Trophoblast cell (in vitro differentiated cells and primary cell): Measurements from ENCODE around the gene BARX1.

Experiments
- DNase-seq, 2 donors: peaks; one replicate each; pipeline ENCODE4 v3.0.0-alpha.2; 2016
- H2AFZ ChIP-seq: 2 replicates; pipeline ENCODE4 v1.6.1; 2013; ENCODE audit warnings: low read length, moderate library complexity, mild to moderate bottlenecking; ENCODE audit not compliant: insufficient read depth, poor library complexity
- H2AK5ac ChIP-seq: 2 replicates; pipeline ENCODE4 v1.6.1; 2013; ENCODE audit warnings: mild to moderate bottlenecking, low read length
- H2BK120ac ChIP-seq: 2 replicates; pipeline ENCODE4 v1.6.1; 2013; ENCODE audit warnings: low read length, mild to moderate bottlenecking, moderate library complexity; ENCODE audit not compliant: insufficient read depth, poor library complexity
- H2BK12ac ChIP-seq: 2 replicates; pipeline ENCODE4 v1.6.1; 2013; ENCODE audit warnings: mild to moderate bottlenecking, low read length, moderate library complexity
- H2BK5ac ChIP-seq: 2 replicates; pipeline ENCODE4 v1.6.1; 2013; ENCODE audit warnings: low read length, low read depth, moderate library complexity, mild to moderate bottlenecking; ENCODE audit not compliant: poor library complexity
- H3K14ac ChIP-seq: 2 replicates; pipeline ENCODE4 v1.6.1; 2013; ENCODE audit warnings: mild to moderate bottlenecking, low read length
- H3K18ac ChIP-seq: 2 replicates; pipeline ENCODE4 v1.6.1; 2013; ENCODE audit warnings: mild to moderate bottlenecking, low read length
- H3K23ac ChIP-seq: 2 replicates; pipeline ENCODE4 v1.6.1; 2013; ENCODE audit warnings: low read length
- H3K27ac ChIP-seq: 2 replicates; pipeline ENCODE4 v1.5.1; 2013; ENCODE audit warnings: low read depth, mild to moderate bottlenecking, inconsistent platforms, low read length, moderate library complexity
- H3K27me3 ChIP-seq: 2 replicates; pipeline ENCODE4 v1.6.1; 2013; ENCODE audit warnings: inconsistent platforms, mild to moderate bottlenecking, low read length, moderate library complexity; ENCODE audit not compliant: insufficient read depth
- H3K36me3 ChIP-seq, 2 experiments: 1 replicate in 1 of 2; 2 replicates in 1 of 2; pipeline ENCODE4 v1.6.1; 2013; ENCODE audit warnings: low read length in 2 of 2, mild to moderate bottlenecking in 2 of 2, moderate library complexity in 1 of 2; ENCODE audit not compliant: insufficient read depth in 2 of 2, control insufficient read depth in 1 of 2
- H3K4ac ChIP-seq: 2 replicates; pipeline ENCODE4 v1.6.1; 2013; ENCODE audit warnings: low read depth, mild to moderate bottlenecking, low read length, moderate library complexity
- H3K4me1 ChIP-seq, 2 experiments: 1 replicate in 1 of 2; 2 replicates in 1 of 2; pipeline ENCODE4 v1.6.1; 2013; ENCODE audit warnings: low read length in 2 of 2, mild to moderate bottlenecking in 2 of 2, moderate library complexity in 1 of 2; ENCODE audit not compliant: insufficient read depth in 2 of 2, control insufficient read depth in 1 of 2
- H3K4me2 ChIP-seq: 2 replicates; pipeline ENCODE4 v1.6.1; 2013; ENCODE audit warnings: inconsistent platforms, mild to moderate bottlenecking, low read length, moderate library complexity
- H3K4me3 ChIP-seq: 2 replicates; pipeline ENCODE4 v1.5.1; 2013; ENCODE audit warnings: mild to moderate bottlenecking, low read depth, low read length, inconsistent platforms
- H3K79me1 ChIP-seq: one replicate; pipeline ENCODE4 v1.6.1; 2013; ENCODE audit warnings: low read length
- H3K79me2 ChIP-seq: 2 replicates; pipeline ENCODE4 v1.6.1; 2013; ENCODE audit warnings: low read length, mild to moderate bottlenecking; ENCODE audit not compliant: control insufficient read depth, insufficient read depth, poor library complexity
- H3K9ac ChIP-seq: 2 replicates; pipeline ENCODE4 v1.6.1; 2013; ENCODE audit warnings: mild to moderate bottlenecking, low read length
- H3K9me3 ChIP-seq: 2 replicates; pipeline ENCODE4 v1.6.1; 2013; ENCODE audit warnings: low read depth, mild to moderate bottlenecking, control low read depth, inconsistent platforms, low read length; ENCODE audit not compliant: insufficient read depth
- H4K12ac ChIP-seq: 2 replicates; pipeline ENCODE4 v1.6.1; 2013; ENCODE audit warnings: low read depth, mild to moderate bottlenecking, low read length, moderate library complexity
- H4K8ac ChIP-seq: 2 replicates; pipeline ENCODE4 v1.6.1; 2013; ENCODE audit warnings: low read depth, mild to moderate bottlenecking, low read length, moderate library complexity
- H4K91ac ChIP-seq: one replicate; pipeline ENCODE4 v1.6.1; 2013; ENCODE audit warnings: low read depth, mild to moderate bottlenecking, low read length, moderate library complexity
- WGBS: extraction: QIAGEN DNeasy Blood & Tissue Kit; methylation state at CpG from one replicate; pipeline ENCODE4 v1.1.7; 2013; ENCODE audit warnings: missing lambda C conversion rate; ENCODE audit not compliant: insufficient read length, insufficient coverage; ENCODE audit errors: extremely low coverage; 5-methylcytosine and 5-hydroxymethylcytosine counted together

The BARX1 gene

DNA sequence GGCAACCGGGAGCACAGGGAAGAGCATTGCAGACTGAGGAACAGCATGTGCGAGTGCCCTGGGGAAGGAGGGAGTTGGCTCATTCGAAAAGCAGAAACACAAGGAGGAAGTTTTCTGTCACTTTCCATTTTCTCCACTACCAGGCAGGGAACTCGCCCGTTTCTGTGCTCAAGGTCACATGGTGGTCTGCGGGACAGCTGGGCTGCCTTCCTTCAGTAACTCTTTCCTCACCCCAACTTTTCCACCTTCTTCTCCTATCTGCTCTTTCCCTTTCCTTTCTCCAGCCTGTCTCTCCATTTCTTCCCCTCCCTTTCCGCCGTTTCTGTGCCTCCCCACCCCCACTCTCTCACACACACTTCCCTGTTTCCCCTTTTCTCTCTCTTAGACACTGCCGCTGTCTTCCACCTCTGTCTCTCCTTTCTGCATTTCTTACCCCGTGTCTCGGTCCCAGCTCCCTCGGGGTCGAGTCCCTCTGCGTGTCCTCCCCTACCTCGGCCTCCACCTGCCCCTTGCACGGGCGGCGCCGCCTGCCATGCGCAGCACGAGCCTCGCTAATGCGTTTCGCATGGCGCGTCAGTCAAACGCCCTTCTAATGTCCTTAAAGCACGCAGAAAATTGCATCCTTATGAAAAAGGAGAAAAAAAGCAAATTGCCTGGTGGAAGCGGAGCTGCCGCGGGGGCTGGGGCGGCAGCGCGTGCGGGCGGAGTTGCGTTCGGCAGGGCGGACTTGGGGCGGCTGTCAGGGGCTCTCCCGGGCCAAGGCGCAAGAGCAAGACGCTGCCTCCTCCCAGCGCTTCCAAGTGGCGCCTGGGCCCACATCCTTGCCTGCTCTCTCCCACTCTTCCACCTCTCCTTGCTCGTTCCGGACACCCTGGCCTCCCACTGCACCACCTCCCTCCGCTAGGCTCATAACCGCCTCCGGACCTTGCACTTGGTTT lies 9.5 kb downstream of the BARX1 start:
- Histone ChIP-seq H3K4me2 (peak overlapping the region; percentile 37), H2AK5ac (no peak overlapping the region)
- no CpG with 5 or more reads among the region's 50 CpGs for WGBS

DNA sequence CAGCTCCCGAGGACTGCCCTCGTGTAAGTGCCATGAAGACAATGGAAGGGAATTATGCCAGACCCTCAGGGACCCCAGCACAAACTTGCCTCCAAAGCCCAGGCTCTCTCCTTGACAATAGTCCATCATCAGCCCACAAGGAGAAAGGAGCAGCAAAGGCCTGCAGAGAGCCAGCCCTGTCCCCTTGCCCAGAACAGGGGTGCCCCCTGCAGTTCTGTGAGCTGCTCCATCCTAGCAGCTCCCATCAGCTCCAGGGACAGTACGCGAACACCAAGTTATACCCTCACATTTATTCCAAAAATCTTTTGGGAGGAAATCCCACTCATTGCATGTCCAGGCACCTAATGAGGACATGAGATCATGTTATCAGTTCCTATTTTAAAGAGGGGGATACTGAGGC lies 11.1 kb downstream of the BARX1 start:
- Histone ChIP-seq H4K12ac (no peak overlapping the region), H3K4me2 (no peak overlapping the region), H3K14ac (no peak overlapping the region), H3K23ac (no peak overlapping the region), H2AFZ (no peak overlapping the region), H3K4ac (no peak overlapping the region), H4K8ac (no peak overlapping the region), H3K36me3 (no peaks in the 10 kb centered on the region), H2BK5ac (no peak overlapping the region), H4K91ac (no peak overlapping the region), H3K27me3 (peaks cover 66% of the 10 kb centered on the region), H2BK12ac (no peak overlapping the region), H3K79me2 (no peaks in the 10 kb centered on the region), H3K27ac (no peak overlapping the region), H3K79me1 (no peaks in the 10 kb centered on the region), H3K18ac (no peak overlapping the region), H2BK120ac (no peak overlapping the region), H2AK5ac (no peak overlapping the region), H3K4me1 (peaks cover 0 to 3% of the 10 kb centered on the region in 2 experiments), H3K4me3 (no peak overlapping the region), H3K9me3 (peaks cover 11% of the 10 kb centered on the region), H3K9ac (no peak overlapping the region)
- no peak for DNase-seq
- WGBS, result no CpG with 5 or more reads among the region's 4 CpGs

More for the DNA sequence above, 9.5 kb downstream of the BARX1 start:
- no peak overlapping the region for H2BK12ac ChIP-seq
- no peak overlapping the region for H3K23ac ChIP-seq
- peaks cover 22% of the 10 kb centered on the region for H3K9me3 ChIP-seq
- H2BK5ac ChIP-seq, result no peak overlapping the region
- no peak overlapping the region for H3K14ac ChIP-seq
- no peak overlapping the region for H2BK120ac ChIP-seq
- no peak overlapping the region for H4K12ac ChIP-seq
- peaks cover under 1 to 4% of the 10 kb centered on the region in 2 experiments for H3K4me1 ChIP-seq
- H4K8ac ChIP-seq, result no peak overlapping the region
- H3K4ac ChIP-seq, result no peak overlapping the region
- H3K4me3 ChIP-seq, result no peak overlapping the region
- no peak for DNase-seq
- no peaks in the 10 kb centered on the region for H3K79me1 ChIP-seq
- H2AFZ ChIP-seq, result no peak overlapping the region
- H3K9ac ChIP-seq, result no peak overlapping the region
- H4K91ac ChIP-seq, result no peak overlapping the region
- H3K18ac ChIP-seq, result no peak overlapping the region
- no peaks in the 10 kb centered on the region for H3K36me3 ChIP-seq
- H3K79me2 ChIP-seq, result no peaks in the 10 kb centered on the region
- no peak overlapping the region for H3K27ac ChIP-seq
- H3K27me3 ChIP-seq, result peaks cover 83% of the 10 kb centered on the region

DNA sequence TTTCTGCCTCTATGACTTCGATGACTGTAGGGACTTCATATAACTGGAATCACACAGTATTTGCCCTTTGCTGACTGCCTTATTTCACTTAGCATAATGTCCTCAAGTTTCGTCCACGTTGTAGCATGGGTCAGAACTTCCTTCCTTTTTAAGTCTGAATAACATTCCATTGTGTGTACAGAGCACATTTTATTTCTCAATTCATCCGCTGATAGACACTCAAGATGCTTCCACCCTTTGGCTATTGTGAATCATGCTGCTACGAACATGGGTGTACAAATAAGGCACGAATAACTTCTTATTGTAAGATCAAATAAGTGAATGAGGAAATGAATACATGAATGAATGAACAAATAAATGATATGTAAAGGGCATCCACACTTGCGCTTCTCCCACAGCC lies 13.0 kb downstream of the BARX1 start:
- Histone ChIP-seq H3K4me3 (no peak overlapping the region), H2BK12ac (no peak overlapping the region), H3K18ac (no peak overlapping the region), H3K27ac (no peak overlapping the region), H4K12ac (no peak overlapping the region), H3K4me1 (peaks cover 0 to 3% of the 10 kb centered on the region in 2 experiments), H4K91ac (no peak overlapping the region), H3K9ac (no peak overlapping the region), H2BK5ac (no peak overlapping the region), H3K9me3 (peaks cover 9% of the 10 kb centered on the region), H2BK120ac (no peak overlapping the region), H3K27me3 (peaks cover 48% of the 10 kb centered on the region), H2AK5ac (no peak overlapping the region), H2AFZ (no peak overlapping the region), H3K23ac (no peak overlapping the region), H3K36me3 (no peaks in the 10 kb centered on the region), H3K14ac (no peak overlapping the region), H3K4me2 (no peak overlapping the region), H3K79me1 (no peaks in the 10 kb centered on the region), H3K79me2 (no peaks in the 10 kb centered on the region), H4K8ac (no peak overlapping the region), H3K4ac (no peak overlapping the region)
- no CpG with 5 or more reads among the region's 7 CpGs for WGBS
- no peak for DNase-seq

- Histone ChIP-seq H2AFZ (no peak overlapping the region), H3K79me2 (no peaks in the 10 kb centered on the region), H3K4me2 (no peak overlapping the region), H4K8ac (no peak overlapping the region), H3K14ac (no peak overlapping the region), H3K36me3 (no peaks in the 10 kb centered on the region), H3K9ac (no peak overlapping the region), H4K91ac (no peak overlapping the region), H2BK120ac (no peak overlapping the region), H2BK5ac (no peak overlapping the region), H3K4ac (no peak overlapping the region), H3K23ac (no peak overlapping the region), H3K79me1 (no peaks in the 10 kb centered on the region), H3K4me3 (no peak overlapping the region), H3K27me3 (peaks cover 45% of the 10 kb centered on the region), H4K12ac (no peak overlapping the region), H2BK12ac (no peak overlapping the region), H3K18ac (no peak overlapping the region), H2AK5ac (no peak overlapping the region), H3K4me1 (peaks cover 0 to 3% of the 10 kb centered on the region in 2 experiments), H3K9me3 (peaks cover 9% of the 10 kb centered on the region), H3K27ac (no peak overlapping the region)
- no peak for DNase-seq
- WGBS, result no CpG with 5 or more reads among the region's 2 CpGs
These were observed 13.7 kb downstream of the BARX1 start for GRCh38 chr9:93941493-93941892.
